ENCODE measurements around the gene ACTG1. TPM values are rescaled to one million over a fixed set of nuclear protein-coding genes. Genes with fewer than 3 reads are reported as not detected.

The ACTG1 gene
- total and polyA plus RNA-seq, 2 of the 4 experiments (the other 2 are of a cell fraction), result 10,907 to 15,732 TPM

- no peak overlapping the region for H3K56ac ChIP-seq (ENCODE audit: extremely low read depth, insufficient read depth, low read length)
- no peak overlapping the region for H3K9ac ChIP-seq (ENCODE audit: low read depth, low read length)
- no peak overlapping the region for H3K27ac ChIP-seq (ENCODE audit: insufficient read depth, low read length)
- CTCF ChIA-PET, result no interaction called here
- no peaks in the 10 kb centered on the region for H3K9me1 ChIP-seq (ENCODE audit: insufficient read depth, low read length)
- in situ Hi-C loops (cut with MboI; ENCODE audit: low sequenced_read_pairs), result no loop called here
- no peak overlapping the region for H4K91ac ChIP-seq (ENCODE audit: insufficient read depth, low read depth, low read length)
- no peak overlapping the region for H3K23ac ChIP-seq (ENCODE audit: low read depth, low read length)
- no TSS peak for BruUV-seq (replicated peaks)
- H2AK9ac ChIP-seq (replicated peaks; ENCODE audit: low read depth, low read length, poor library complexity), result peak overlapping the region; percentile 81
- H2BK5ac ChIP-seq (ENCODE audit: low read depth, low read length, poor library complexity, severe bottlenecking), result no peak overlapping the region
- no peaks in the 10 kb centered on the region for H3K9me3 ChIP-seq (ENCODE audit: control insufficient read depth, insufficient read depth, low read length)
- no peak overlapping the region for H4K5ac ChIP-seq (ENCODE audit: low read depth, low read length)
- H2AK5ac ChIP-seq (ENCODE audit: low read depth, low read length), result no peak overlapping the region
- no peaks in the 10 kb centered on the region for H3K27me3 ChIP-seq (ENCODE audit: control insufficient read depth, insufficient read depth, low read length)
- H3K18ac ChIP-seq (ENCODE audit: low read depth, low read length), result no peak overlapping the region
- TF ChIP-seq RFX5 (IDR thresholded peaks at IDR 0.05; ENCODE audit: low read depth, low read length) (no peak), MXI1 (IDR thresholded peaks at IDR 0.05; ENCODE audit: borderline replicate concordance, low read depth, low read length) (no peak), NFE2L2 (IDR thresholded peaks at IDR 0.05; ENCODE audit: low read depth, low read length) (no peak), POLR2A (IDR thresholded peaks at IDR 0.05; ENCODE audit: low read depth, low read length) (no peak), MAFK (IDR thresholded peaks at IDR 0.05; ENCODE audit: low read depth, low read length) (no peak), MAZ (IDR thresholded peaks at IDR 0.05; ENCODE audit: borderline replicate concordance, low read depth, low read length) (no peak), CHD1 (IDR thresholded peaks at IDR 0.05; ENCODE audit: low read depth, low read length) (no peak)
- TF ChIP-seq, protein P1, sequence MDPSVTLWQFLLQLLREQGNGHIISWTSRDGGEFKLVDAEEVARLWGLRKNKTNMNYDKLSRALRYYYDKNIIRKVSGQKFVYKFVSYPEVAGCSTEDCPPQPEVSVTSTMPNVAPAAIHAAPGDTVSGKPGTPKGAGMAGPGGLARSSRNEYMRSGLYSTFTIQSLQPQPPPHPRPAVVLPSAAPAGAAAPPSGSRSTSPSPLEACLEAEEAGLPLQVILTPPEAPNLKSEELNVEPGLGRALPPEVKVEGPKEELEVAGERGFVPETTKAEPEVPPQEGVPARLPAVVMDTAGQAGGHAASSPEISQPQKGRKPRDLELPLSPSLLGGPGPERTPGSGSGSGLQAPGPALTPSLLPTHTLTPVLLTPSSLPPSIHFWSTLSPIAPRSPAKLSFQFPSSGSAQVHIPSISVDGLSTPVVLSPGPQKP (IDR thresholded peaks at IDR 0.05; ENCODE audit: borderline replicate concordance, low read depth, low read length), result no peak
- TF ChIP-seq, protein P2, sequence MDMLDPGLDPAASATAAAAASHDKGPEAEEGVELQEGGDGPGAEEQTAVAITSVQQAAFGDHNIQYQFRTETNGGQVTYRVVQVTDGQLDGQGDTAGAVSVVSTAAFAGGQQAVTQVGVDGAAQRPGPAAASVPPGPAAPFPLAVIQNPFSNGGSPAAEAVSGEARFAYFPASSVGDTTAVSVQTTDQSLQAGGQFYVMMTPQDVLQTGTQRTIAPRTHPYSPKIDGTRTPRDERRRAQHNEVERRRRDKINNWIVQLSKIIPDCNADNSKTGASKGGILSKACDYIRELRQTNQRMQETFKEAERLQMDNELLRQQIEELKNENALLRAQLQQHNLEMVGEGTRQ (IDR thresholded peaks at IDR 0.05; ENCODE audit: low read depth, low read length), result no peak
- no peak overlapping the region for H2BK20ac ChIP-seq (ENCODE audit: low read depth, low read length)
- 93% methylated on average over 16 of the region's 33 CpGs; no CpG with 5 or more reads in 1 of the 2 experiments for WGBS, 2 experiments (ENCODE audit: extremely low coverage in 2 of 2, insufficient read length in 1 of 2)
- DNase-seq (no peak), ATAC-seq (ENCODE audit: low read depth) (no peak)
- dilution Hi-C loops (cut with HindIII; ENCODE audit: low sequenced_read_pairs, unreplicated experiment), result no loop called here
- no peak overlapping the region for H3K4ac ChIP-seq (ENCODE audit: low read depth, low read length)
- H2BK120ac ChIP-seq (ENCODE audit: low read depth, low read length), result no peak overlapping the region
- POLR2A ChIA-PET (ENCODE audit: unreplicated experiment), result no interaction called here
- intact Hi-C loops (cut with micrococcal nuclease), result no loop called here
- no peaks in the 10 kb centered on the region; the same call in 1 of the 2 replicates for H4K20me1 ChIP-seq (ENCODE audit: insufficient read depth, low read length)
- H4K8ac ChIP-seq (ENCODE audit: low read depth in 2 of 2, low read length in 2 of 2), result no peak overlapping the region
- peaks cover 18% of the 10 kb centered on the region for H3K36me3 ChIP-seq (ENCODE audit: control insufficient read depth, insufficient read depth, low read length)
- H3K79me1 ChIP-seq (ENCODE audit: low read depth in 1 of 2, low read length in 2 of 2), result no peaks in the 10 kb centered on the region
- H3K4me2 ChIP-seq (ENCODE audit: low read depth, low read length), result no peak overlapping the region
- H2BK15ac ChIP-seq (ENCODE audit: low read depth, low read length), result no peak overlapping the region
- H3K4me3 ChIP-seq (ENCODE audit: insufficient read depth, low read depth, low read length), result no peak overlapping the region
- H3K14ac ChIP-seq (replicated peaks; ENCODE audit: low read depth, low read length), result no peak overlapping the region
- H3K4me1 ChIP-seq (ENCODE audit: control insufficient read depth, insufficient read depth, low read length), result no peaks in the 10 kb centered on the region
- no peak overlapping the region for H2AFZ ChIP-seq (replicated peaks; ENCODE audit: low read length, poor library complexity)
These were observed 45.8 kb downstream of the ACTG1 start for GRCh38 chr17:81466564-81467472.
